ENCODE measurements around the gene IKBKE.

IKBKE gene

GRCh38 chr1:206541236-206541833 lies 71.1 kb downstream of the IKBKE start:
- TF ChIP-seq, protein P1, sequence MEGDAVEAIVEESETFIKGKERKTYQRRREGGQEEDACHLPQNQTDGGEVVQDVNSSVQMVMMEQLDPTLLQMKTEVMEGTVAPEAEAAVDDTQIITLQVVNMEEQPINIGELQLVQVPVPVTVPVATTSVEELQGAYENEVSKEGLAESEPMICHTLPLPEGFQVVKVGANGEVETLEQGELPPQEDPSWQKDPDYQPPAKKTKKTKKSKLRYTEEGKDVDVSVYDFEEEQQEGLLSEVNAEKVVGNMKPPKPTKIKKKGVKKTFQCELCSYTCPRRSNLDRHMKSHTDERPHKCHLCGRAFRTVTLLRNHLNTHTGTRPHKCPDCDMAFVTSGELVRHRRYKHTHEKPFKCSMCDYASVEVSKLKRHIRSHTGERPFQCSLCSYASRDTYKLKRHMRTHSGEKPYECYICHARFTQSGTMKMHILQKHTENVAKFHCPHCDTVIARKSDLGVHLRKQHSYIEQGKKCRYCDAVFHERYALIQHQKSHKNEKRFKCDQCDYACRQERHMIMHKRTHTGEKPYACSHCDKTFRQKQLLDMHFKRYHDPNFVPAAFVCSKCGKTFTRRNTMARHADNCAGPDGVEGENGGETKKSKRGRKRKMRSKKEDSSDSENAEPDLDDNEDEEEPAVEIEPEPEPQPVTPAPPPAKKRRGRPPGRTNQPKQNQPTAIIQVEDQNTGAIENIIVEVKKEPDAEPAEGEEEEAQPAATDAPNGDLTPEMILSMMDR (IDR thresholded peaks at IDR 0.05), result no peak

DNA sequence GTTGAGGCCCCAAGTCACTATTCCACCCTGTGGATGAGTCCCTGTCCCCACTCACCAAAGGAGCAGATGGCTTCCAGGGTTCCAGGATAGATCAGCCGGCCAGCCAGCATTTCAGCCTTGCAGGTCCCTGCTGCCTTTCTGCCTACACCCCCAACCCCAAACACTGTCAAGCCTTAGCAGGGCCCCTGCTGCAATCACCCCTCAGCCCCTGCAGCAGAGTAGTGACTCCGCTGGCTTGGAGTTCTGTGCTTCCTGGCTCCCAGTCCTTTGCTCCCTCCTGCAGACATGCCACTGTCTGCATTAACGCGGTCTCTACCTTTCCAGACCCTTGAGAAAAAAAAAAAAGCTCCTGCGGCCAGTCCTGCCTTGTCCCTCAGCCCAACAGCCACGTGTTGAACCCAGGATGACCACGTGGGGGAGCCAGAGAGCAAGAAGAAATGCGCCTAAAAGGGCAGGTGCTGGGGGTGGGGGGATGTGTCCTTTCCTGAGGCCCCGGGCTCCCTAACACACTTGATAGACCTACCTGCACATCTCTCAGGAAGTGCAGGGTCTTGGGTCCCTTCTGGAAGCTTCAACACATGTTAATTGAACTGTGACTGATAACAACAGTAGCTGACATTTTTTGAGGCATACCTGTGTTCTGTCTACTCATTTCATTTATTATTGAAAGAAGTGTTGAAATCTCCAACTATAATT lies 74.4 kb downstream of the IKBKE start:
- TF ChIP-seq, protein P1 (IDR thresholded peaks at IDR 0.05), result peak; percentile 98

DNA sequence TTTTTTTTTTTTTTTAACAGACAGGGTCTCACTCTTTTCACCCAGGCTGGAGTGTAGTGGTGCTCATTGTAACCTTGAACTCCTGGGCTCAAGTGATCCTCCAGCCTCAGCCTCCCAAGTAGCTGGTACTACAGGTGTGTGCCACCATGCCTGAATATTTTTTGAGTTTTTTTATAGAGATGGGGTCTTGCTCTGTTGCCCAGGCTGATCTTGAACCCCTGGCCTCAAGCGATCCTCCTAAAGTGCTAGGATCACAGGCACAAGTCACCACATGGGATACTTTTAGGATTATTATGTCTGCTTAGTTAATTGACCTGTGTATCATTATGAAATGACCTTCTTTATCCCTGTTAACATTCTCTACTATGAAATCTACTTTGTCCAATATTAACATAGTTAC lies 75.1 kb downstream of the IKBKE start:
- TF ChIP-seq, protein P1 (IDR thresholded peaks at IDR 0.05), result no peak

Measured in LNCAP (cell line).